K562 (cell line): ENCODE data around the gene DNASE2. TPM values are rescaled to one million over a fixed set of nuclear protein-coding genes. Genes with fewer than 3 reads are reported as not detected.

ENCODE experiments used
- ATAC-seq: fragments of 200-7000 bp; cut with Tn5 transposase; 3 replicates; pipeline ENCODE4 v1.9.1; 2020; ENCODE audit warnings: moderate library complexity
- BruUV-seq: library from RNA; stranded (reverse); fragments of 400-500 nt; replicated peaks from 2 replicates; lab custom pipeline; 2021; lab: Mats Ljungman, UMichigan
- CTCF ChIA-PET: fragments of 300-600 bp; formaldehyde crosslinking; extraction: SDS; loops from one replicate; lab custom pipeline; 2021; ENCODE audit warnings: low intra/inter-chr PET ratio; lab: Yijun Ruan, JAX
- POLR2A ChIA-PET: fragments of 300-600, 350-650 bp; sonication (Branson Sonifier 250); formaldehyde crosslinking; extraction: SDS; loops from one replicate; lab custom pipeline; 2021; ENCODE audit warnings: antibody characterized with exemption, inconsistent platforms; lab: Yijun Ruan, JAX
- DNase-seq, 4 experiments: peaks; one replicate each; pipeline versions ENCODE4 v3.0.0 to v3.0.0-alpha.2; 2011 to 2018; ENCODE audit warnings: low spot score in 3 of 4, mixed read lengths in 3 of 4; ENCODE audit errors: extremely low read depth in 1 of 4
- FAIRE-seq: peaks from 2 replicates; lab custom pipeline; 2011; peaks lifted over from hg19 to GRCh38; lab: Jason Lieb, UNC
- H2AFZ ChIP-seq: 2 replicates; pipeline ENCODE4 v1.6.0; 2011; ENCODE audit warnings: low read depth, low read length, control low read depth, inconsistent platforms
- H3K27ac ChIP-seq: fragments of 200-600 bp; 3 replicates; pipeline ENCODE4 v1.8.0; 2011; ENCODE audit warnings: low read depth, mild to moderate bottlenecking, control low read depth, inconsistent platforms, low read length, moderate library complexity, mixed read lengths; ENCODE audit errors: extremely low read depth
- H3K27me3 ChIP-seq, 2 experiments: fragments of 300-600 bp in 1 of 2; 2 replicates in 1 of 2; 3 replicates in 1 of 2; pipeline versions ENCODE4 v1.6.0 to v1.8.0; 2011; ENCODE audit warnings: inconsistent platforms in 2 of 2, low read length in 2 of 2, mild to moderate bottlenecking in 1 of 2, mixed read lengths in 1 of 2, moderate library complexity in 1 of 2; ENCODE audit not compliant: control insufficient read depth in 2 of 2, insufficient read depth in 2 of 2
- H3K36me3 ChIP-seq: fragments of 300-600 bp; 3 replicates; pipeline ENCODE4 v1.8.0; 2011; ENCODE audit warnings: mild to moderate bottlenecking, low read length, inconsistent platforms; ENCODE audit not compliant: control insufficient read depth, insufficient read depth
- H3K4me1 ChIP-seq, 2 experiments: fragments of 200-600 bp in 1 of 2; replicated peaks in 1 of 2; 2 replicates in 1 of 2; 3 replicates in 1 of 2; pipeline versions ENCODE4 v1.5.1 to v1.8.0; 2011; ENCODE audit warnings: inconsistent platforms in 2 of 2, low read length in 2 of 2, mild to moderate bottlenecking in 1 of 2, mixed read lengths in 1 of 2, moderate library complexity in 1 of 2; ENCODE audit not compliant: control insufficient read depth in 2 of 2, insufficient read depth in 2 of 2
- H3K4me2 ChIP-seq: 2 replicates; pipeline ENCODE4 v1.6.1; 2011; ENCODE audit warnings: low read length, control low read depth, inconsistent platforms, mixed read lengths; ENCODE audit not compliant: insufficient read depth
- H3K4me3 ChIP-seq: fragments of 200-600 bp; sonication (generic), shearing (Covaris generic); 2 replicates; pipeline ENCODE4 v1.5.1; 2016; ENCODE audit warnings: control low read depth, inconsistent platforms
- H3K79me2 ChIP-seq: fragments of 200-600 bp; 3 replicates; pipeline ENCODE4 v1.8.0; 2011; ENCODE audit warnings: low read length, inconsistent platforms; ENCODE audit not compliant: control insufficient read depth, insufficient read depth
- H3K9ac ChIP-seq, 2 experiments: 2 replicates each; pipeline versions ENCODE4 v1.6.0 to v1.6.1; 2011; ENCODE audit warnings: low read depth in 2 of 2, low read length in 2 of 2, control low read depth in 1 of 2, inconsistent platforms in 1 of 2, mild to moderate bottlenecking in 1 of 2, mixed read lengths in 1 of 2; ENCODE audit not compliant: insufficient read depth in 1 of 2
- H3K9me1 ChIP-seq: one replicate; pipeline ENCODE4 v1.6.0; 2011; ENCODE audit warnings: inconsistent platforms, mild to moderate bottlenecking, low read length, moderate library complexity; ENCODE audit not compliant: control insufficient read depth, insufficient read depth
- H3K9me3 ChIP-seq: replicated peaks from 2 replicates; pipeline ENCODE4 v1.5.1; 2011; ENCODE audit warnings: low read depth, low read length, inconsistent platforms; ENCODE audit not compliant: control insufficient read depth, insufficient read depth
- H4K20me1 ChIP-seq: replicated peaks from 2 replicates; pipeline ENCODE4 v1.6.1; 2011; ENCODE audit warnings: low read length, inconsistent platforms, mixed read lengths; ENCODE audit not compliant: control insufficient read depth, insufficient read depth
- MIER1 ChIP-seq: fragments of 450-650 bp; IDR thresholded peaks from 2 replicates; pipeline ENCODE4 v1.6.1; 2016; ENCODE audit warnings: antibody characterized with exemption, mild to moderate bottlenecking, low read depth
- MYBL2 ChIP-seq, 2 experiments: fragments of 450-650 bp in 1 of 2; sonication (generic) in 1 of 2; formaldehyde crosslinking in 1 of 2; IDR thresholded peaks; 2 replicates each; pipeline versions ENCODE4 v1.6.1 to v1.8.1; 2017 to 2022; ENCODE audit warnings: borderline replicate concordance in 1 of 2, inconsistent platforms in 1 of 2, low read depth in 1 of 2, mild to moderate bottlenecking in 1 of 2, missing genetic modification reagents in 1 of 2, moderate library complexity in 1 of 2
- WGBS: fragments of 100-300 bp; shearing (Covaris generic); methylation state at CpG from one replicate; pipeline ENCODE4 v1.1.6; 2016; ENCODE audit warnings: low coverage, mixed read lengths; ENCODE audit not compliant: insufficient coverage; ENCODE audit errors: missing lambda C conversion rate; 5-methylcytosine and 5-hydroxymethylcytosine counted together
- in situ Hi-C: fragments of 300-500 bp; cut with MboI; formaldehyde crosslinking; loops from 4 replicates; pipeline ENCODE4 v1.15.0; 2018; ENCODE audit warnings: inconsistent platforms, mixed read lengths
- intact Hi-C: fragments of 100-400 bp; cut with micrococcal nuclease; formaldehyde crosslinking; loops from 2 replicates; pipeline ENCODE4 v1.14.2; 2022
- polyA plus RNA-seq, 8 experiments: library from polyadenylated mRNA; depleted of rRNA in 4 of 8; stranded (reverse) in 5 of 8; unstranded in 3 of 8; fragments of >200 nt; fragmentation: Nextera tagmentation in 2 of 8; fragmentation: Illumina TruSeq in 1 of 8; extraction: Ambion mirVana in 2 of 8; extraction: Trizol in 1 of 8; gene quantifications; 2 replicates each; pipeline versions ENCODE4 v1.2.1 to v1.2.3, GENCODE V29; 2011 to 2014; ENCODE audit warnings: inconsistent platforms in 1 of 8, missing spikeins in 1 of 8
- total RNA-seq, 7 experiments: library from RNA; depleted of rRNA in 6 of 7; stranded (reverse); fragments of >200 nt in 6 of 7; fragmentation: Illumina TruSeq in 2 of 7; extraction: Trizol in 2 of 7; gene quantifications; 2 replicates each; pipeline versions ENCODE4 v1.2.1 to v1.2.3, GENCODE V29; 2011 to 2021; ENCODE audit warnings: low replicate concordance in 1 of 7
- TF ChIP-seq, protein P1 (sequence below): sonication (generic); formaldehyde crosslinking; IDR thresholded peaks from 2 replicates; pipeline ENCODE4 v1.8.1; 2022; ENCODE audit warnings: missing genetic modification reagents
- TF ChIP-seq, protein P2 (sequence below): sonication (generic); formaldehyde crosslinking; IDR thresholded peaks from 2 replicates; pipeline ENCODE4 v1.8.0; 2023; ENCODE audit warnings: mild to moderate bottlenecking, missing genetic modification reagents

The DNASE2 gene
- total and polyA plus RNA-seq, 9 of the 15 experiments (the other 6 are each of a cell fraction or from before 2014, with no cell fraction given): 4.4 to 27.0 (median 20.2) TPM

DNA sequence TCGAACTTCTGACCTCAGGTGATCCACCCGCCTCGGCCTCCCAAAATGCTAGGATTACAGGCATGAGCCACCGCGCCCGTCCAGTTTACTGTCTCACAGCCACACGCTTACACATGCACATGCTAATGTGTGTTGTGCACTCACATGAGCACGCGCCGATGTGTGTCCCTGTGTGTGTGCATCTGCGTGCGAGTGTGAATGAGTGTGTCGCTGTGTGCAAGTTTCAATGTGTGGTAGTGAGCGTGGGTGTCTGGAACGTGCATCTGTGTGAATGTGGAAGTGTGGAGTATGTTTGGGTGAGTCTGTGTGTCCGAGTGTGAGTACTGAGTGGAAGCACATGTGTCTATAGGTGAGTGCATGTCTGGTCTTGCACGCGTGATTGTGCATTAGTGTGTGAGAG lies 38.7 kb downstream of the DNASE2 start:
- intact Hi-C loops: loop anchor here (5.0 kb wide), 1 partner anchor 65 kb away; the partner anchor contains the start of gene HOOK2
- POLR2A ChIA-PET: no interaction called here
- peaks cover 4% of the 10 kb centered on the region for H3K9me1 ChIP-seq
- H3K9me3 ChIP-seq: no peaks in the 10 kb centered on the region
- FAIRE-seq: no peak
- 93% methylated on average over 17 of the region's 18 CpGs for WGBS
- H3K79me2 ChIP-seq: peaks cover 20% of the 10 kb centered on the region
- peaks cover 34 to 48% of the 10 kb centered on the region in 2 experiments for H3K4me1 ChIP-seq
- H3K4me3 ChIP-seq: no peak overlapping the region
- in situ Hi-C loops: no loop called here
- TF ChIP-seq MIER1 (no peak), MYBL2 (IDR thresholded peaks at IDR 0.05; ENCODE audit: low read depth) (no peak), MYBL2 (CRISPR knock-in tag; IDR thresholded peaks at IDR 0.05; ENCODE audit: borderline replicate concordance) (no peak)
- TF ChIP-seq, protein P1, sequence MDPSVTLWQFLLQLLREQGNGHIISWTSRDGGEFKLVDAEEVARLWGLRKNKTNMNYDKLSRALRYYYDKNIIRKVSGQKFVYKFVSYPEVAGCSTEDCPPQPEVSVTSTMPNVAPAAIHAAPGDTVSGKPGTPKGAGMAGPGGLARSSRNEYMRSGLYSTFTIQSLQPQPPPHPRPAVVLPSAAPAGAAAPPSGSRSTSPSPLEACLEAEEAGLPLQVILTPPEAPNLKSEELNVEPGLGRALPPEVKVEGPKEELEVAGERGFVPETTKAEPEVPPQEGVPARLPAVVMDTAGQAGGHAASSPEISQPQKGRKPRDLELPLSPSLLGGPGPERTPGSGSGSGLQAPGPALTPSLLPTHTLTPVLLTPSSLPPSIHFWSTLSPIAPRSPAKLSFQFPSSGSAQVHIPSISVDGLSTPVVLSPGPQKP (CRISPR knock-in tag): 0 out of 2 replicates have a peak, but pooled peaks have one; percentile 29
- TF ChIP-seq, protein P2, sequence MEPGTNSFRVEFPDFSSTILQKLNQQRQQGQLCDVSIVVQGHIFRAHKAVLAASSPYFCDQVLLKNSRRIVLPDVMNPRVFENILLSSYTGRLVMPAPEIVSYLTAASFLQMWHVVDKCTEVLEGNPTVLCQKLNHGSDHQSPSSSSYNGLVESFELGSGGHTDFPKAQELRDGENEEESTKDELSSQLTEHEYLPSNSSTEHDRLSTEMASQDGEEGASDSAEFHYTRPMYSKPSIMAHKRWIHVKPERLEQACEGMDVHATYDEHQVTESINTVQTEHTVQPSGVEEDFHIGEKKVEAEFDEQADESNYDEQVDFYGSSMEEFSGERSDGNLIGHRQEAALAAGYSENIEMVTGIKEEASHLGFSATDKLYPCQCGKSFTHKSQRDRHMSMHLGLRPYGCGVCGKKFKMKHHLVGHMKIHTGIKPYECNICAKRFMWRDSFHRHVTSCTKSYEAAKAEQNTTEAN (CRISPR knock-in tag): 0 out of 2 replicates have a peak, but pooled peaks have one; percentile 57
- TF ChIP-seq, all 486 proteins: peak for 2
- peaks cover 19% of the 10 kb centered on the region; the same call in 2 of the 3 replicates for H3K36me3 ChIP-seq
- H4K20me1 ChIP-seq: peaks cover 6% of the 10 kb centered on the region; the same call in 1 of the 2 replicates
- DNase-seq (no peak), ATAC-seq (no peak)
- H3K9ac ChIP-seq: no peak overlapping the region
- no peak overlapping the region for H3K4me2 ChIP-seq
- no peak overlapping the region for H2AFZ ChIP-seq
- CTCF ChIA-PET: no interaction called here
- no peak overlapping the region; the same call in 2 of the 3 replicates for H3K27ac ChIP-seq
- H3K27me3 ChIP-seq: no peaks in the 10 kb centered on the region; a peak in 1 of 5 replicates
- no TSS peak for BruUV-seq
